AG04449 (cell line): ENCODE results near the gene PLA2G2D.

Experiments
- CTCF ChIA-PET: fragments of 350-600 bp; formaldehyde crosslinking; extraction: SDS; loops from one replicate; lab custom pipeline; 2021; ENCODE audit warnings: antibody characterized with exemption; lab: Yijun Ruan, JAX
- POLR2A ChIA-PET: fragments of 400-600, 350-600 bp; formaldehyde crosslinking; extraction: SDS; loops from one replicate; lab custom pipeline; 2020; ENCODE audit warnings: antibody characterized with exemption, inconsistent platforms; lab: Yijun Ruan, JAX
- DNase-seq: peaks from one replicate; pipeline ENCODE4 v3.0.0-alpha.2; 2010; ENCODE audit warnings: low read depth, low spot score
- H3K4me3 ChIP-seq: 2 replicates; pipeline ENCODE4 v1.5.1; 2011; ENCODE audit warnings: low read depth, mild to moderate bottlenecking, control low read depth, low read length
- TF ChIP-seq, protein P1 (sequence below): IDR thresholded peaks from one replicate; pipeline ENCODE4 v1.5.1; 2011; ENCODE audit warnings: mild to moderate bottlenecking, moderate library complexity, low read length, control low read depth, inconsistent platforms; ENCODE audit not compliant: insufficient read depth; ENCODE audit errors: missing control alignments

Gene PLA2G2D

DNA sequence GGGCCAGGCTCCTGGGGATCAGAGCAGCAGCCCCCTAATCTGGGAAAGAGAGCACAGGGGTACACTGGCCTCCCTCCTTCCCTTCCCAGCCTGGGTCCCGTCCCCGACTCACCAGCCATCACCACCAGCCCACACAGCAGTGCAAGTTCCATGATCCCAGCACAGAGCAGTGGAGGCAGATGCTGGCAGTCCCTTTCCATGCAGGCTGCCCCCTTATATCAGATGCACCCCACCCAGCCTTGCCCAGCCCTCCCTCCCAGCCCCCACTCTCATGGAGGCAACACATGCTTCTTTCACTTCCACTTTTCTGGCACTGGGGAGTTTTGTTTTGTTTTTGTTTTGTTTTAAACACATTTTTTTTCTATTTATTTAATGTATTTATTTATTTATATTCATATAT lies at the start of gene PLA2G2D:
Gene PLA2G2D, minus strand, starts transcription at position 190 of the 400 bp plus-strand sequence. Its CDS starts 38 bp downstream, at position 152.
- TF ChIP-seq, protein P1, sequence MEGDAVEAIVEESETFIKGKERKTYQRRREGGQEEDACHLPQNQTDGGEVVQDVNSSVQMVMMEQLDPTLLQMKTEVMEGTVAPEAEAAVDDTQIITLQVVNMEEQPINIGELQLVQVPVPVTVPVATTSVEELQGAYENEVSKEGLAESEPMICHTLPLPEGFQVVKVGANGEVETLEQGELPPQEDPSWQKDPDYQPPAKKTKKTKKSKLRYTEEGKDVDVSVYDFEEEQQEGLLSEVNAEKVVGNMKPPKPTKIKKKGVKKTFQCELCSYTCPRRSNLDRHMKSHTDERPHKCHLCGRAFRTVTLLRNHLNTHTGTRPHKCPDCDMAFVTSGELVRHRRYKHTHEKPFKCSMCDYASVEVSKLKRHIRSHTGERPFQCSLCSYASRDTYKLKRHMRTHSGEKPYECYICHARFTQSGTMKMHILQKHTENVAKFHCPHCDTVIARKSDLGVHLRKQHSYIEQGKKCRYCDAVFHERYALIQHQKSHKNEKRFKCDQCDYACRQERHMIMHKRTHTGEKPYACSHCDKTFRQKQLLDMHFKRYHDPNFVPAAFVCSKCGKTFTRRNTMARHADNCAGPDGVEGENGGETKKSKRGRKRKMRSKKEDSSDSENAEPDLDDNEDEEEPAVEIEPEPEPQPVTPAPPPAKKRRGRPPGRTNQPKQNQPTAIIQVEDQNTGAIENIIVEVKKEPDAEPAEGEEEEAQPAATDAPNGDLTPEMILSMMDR: no peak
- POLR2A ChIA-PET: no interaction called here
- no peak within 1 kb of the TSS for H3K4me3 ChIP-seq
- DNase-seq: no peak
- CTCF ChIA-PET: interaction anchor here (0.6 kb wide), 1 partner anchor 510 kb away, joined by 4 read pairs; no protein-coding TSS in a partner anchor

DNA sequence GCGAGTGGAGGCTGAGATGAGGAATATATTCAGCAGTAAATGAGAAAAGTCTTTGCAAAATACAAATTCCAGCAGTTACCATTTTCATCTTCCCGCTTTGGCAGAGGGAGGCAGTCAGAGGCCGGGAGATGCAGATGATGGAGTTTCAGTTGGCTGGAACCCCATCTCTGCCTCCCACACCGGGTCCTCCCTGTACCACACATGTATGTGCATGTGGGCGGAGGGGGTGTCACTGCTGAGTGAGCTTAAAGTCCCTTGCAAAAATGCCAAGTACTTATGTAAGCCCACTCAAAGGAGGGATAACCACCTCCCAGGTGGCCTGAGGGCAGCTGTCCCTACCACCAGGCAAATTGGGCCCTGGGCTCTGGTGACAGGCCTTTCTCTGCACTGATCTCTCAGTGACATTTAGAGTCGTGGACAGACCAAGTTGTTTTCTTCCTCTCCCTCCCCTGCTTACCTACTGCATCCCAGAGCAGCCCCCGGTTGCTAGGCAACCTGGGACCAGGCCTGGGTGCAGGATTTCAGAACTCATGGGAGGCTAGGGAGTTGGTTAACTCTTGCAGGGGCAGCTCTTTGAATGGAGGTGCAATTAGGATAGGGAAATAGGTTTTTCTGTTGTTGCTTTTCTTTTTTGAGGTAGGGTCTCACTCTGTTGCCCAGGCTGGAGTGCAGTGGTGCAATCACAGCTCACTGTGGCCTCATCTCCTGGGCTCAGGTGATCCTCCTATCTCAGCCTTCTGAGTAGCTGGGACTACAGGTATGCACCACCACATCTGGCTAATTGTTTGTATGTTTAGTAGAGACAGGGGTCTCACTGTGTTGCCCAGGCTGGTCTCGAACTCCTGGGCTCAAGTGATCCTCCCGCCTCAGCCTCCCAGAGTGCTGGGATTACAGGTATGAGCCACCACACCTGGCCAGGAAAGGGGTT lies 49.5 kb upstream of the PLA2G2D start:
- no peak overlapping the region for H3K4me3 ChIP-seq
- CTCF ChIA-PET: interaction anchor here (0.8 to 2.5 kb wide), 3 partner anchors 16 to 326 kb away, joined by 3 to 16 read pairs (median 6); no protein-coding TSS in a partner anchor
- POLR2A ChIA-PET: no interaction called here
- TF ChIP-seq, protein P1: no peak
- no peak for DNase-seq

DNA sequence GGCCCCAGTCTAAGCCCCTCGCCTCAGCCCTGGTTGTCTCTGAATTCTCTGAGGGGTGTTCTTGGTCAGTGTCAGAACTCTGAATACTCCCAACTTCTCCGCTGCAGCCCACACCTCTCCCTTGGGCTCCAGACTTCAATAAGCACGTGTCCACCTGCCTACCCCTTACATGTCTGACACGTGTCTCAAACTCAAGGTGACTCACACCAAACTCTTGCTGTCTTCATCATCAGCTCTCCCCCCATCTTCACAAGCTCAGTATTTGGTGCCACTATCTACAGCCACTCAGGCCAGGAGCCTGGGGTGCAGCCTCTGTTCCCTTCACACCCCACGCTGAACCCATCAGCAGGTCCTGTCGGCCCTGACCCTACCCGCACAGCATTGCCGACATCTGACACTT lies 47.8 kb upstream of the PLA2G2D start:
- DNase-seq: no peak
- POLR2A ChIA-PET: no interaction called here
- TF ChIP-seq, protein P1: no peak
- H3K4me3 ChIP-seq: no peak overlapping the region
- CTCF ChIA-PET: interaction anchor here (0.7 to 2.9 kb wide), 5 partner anchors 8 to 328 kb away, joined by 3 to 11 read pairs (median 3); no protein-coding TSS in a partner anchor

- TF ChIP-seq, protein P1: no peak
- ChIA-PET CTCF (interaction anchor here (0.8 to 2.9 kb wide), 7 partner anchors 11 to 329 kb away, joined by 3 to 11 read pairs (median 4); no protein-coding TSS in a partner anchor), POLR2A (no interaction called here)
- no peak overlapping the region for H3K4me3 ChIP-seq
- DNase-seq: no peak
These were observed 46.7 kb upstream of the PLA2G2D start for GRCh38 chr1:20166051-20166450.

GRCh38 chr1:20165522-20165951 lies 46.2 kb upstream of the PLA2G2D start:
- ChIA-PET CTCF (interaction anchor here (0.9 to 2.9 kb wide), 7 partner anchors 12 to 329 kb away, joined by 3 to 11 read pairs (median 4); no protein-coding TSS in a partner anchor), POLR2A (no interaction called here)
- no peak for DNase-seq
- H3K4me3 ChIP-seq: no peak overlapping the region
- TF ChIP-seq, protein P1: peak; percentile 10
